B cell (primary cell): ENCODE results near the gene SPART.
A peak's percentile ranks its signal among the peaks of the same experiment; 100 is the strongest.

ENCODE experiments used
- CTCF ChIP-seq: fragments of 200-600 bp; IDR thresholded peaks from one replicate; pipeline ENCODE4 v1.8.0; 2022; ENCODE audit warnings: antibody characterized with exemption, mild to moderate bottlenecking
- EZH2 ChIP-seq: IDR thresholded peaks from 2 replicates; pipeline ENCODE4 v1.6.1; 2012; ENCODE audit warnings: borderline replicate concordance, low read depth, mild to moderate bottlenecking, moderate library complexity, low read length; ENCODE audit not compliant: insufficient read depth, poor library complexity, severe bottlenecking

- TF ChIP-seq CTCF (peak; percentile 88), EZH2 (no peak)
Measured at GRCh38 chr13:36346222-36347083, at the start of gene SPART.
